Right atrium auricular region (tissue), 2 donors: ENCODE measurements around the gene TIGD1. TPM values are rescaled to one million over a fixed set of nuclear protein-coding genes. Genes with fewer than 3 reads are reported as not detected.

ENCODE experiments used
- DNase-seq: peaks from one replicate; pipeline ENCODE4 v3.0.0-alpha.2; 2019; ENCODE audit warnings: low spot score
- H3K27ac ChIP-seq, 2 donors: fragments of 200-600 bp; sonication (generic); 1 replicate in 1 of 2; 2 replicates in 1 of 2; pipeline ENCODE4 v1.5.1; 2016 to 2019
- H3K27me3 ChIP-seq, 2 donors: fragments of 200-600 bp; sonication (generic); one replicate each; pipeline versions ENCODE4 v1.5.1 to v1.6.0; 2017 to 2019
- H3K36me3 ChIP-seq: fragments of 200-600 bp; sonication (generic); one replicate; pipeline ENCODE4 v1.5.1; 2016
- H3K4me1 ChIP-seq, 2 donors: fragments of 200-600 bp; sonication (generic); one replicate each; pipeline versions ENCODE4 v1.5.1 to v1.6.0; 2017 to 2019
- H3K4me3 ChIP-seq, 2 donors: fragments of 200-600 bp; sonication (generic); 1 replicate in 1 of 2; 2 replicates in 1 of 2; pipeline ENCODE4 v1.5.1; 2017 to 2019; ENCODE audit warnings: mild to moderate bottlenecking in 1 of 2, moderate library complexity in 1 of 2
- H3K9me3 ChIP-seq, 2 donors: fragments of 200-600 bp; sonication (generic); one replicate each; pipeline ENCODE4 v1.5.1; 2019
- CTCF ChIP-seq, 2 donors: fragments of 200-600 bp; sonication (generic); IDR thresholded peaks; one replicate each; pipeline ENCODE4 v1.5.1; 2019; ENCODE audit warnings: antibody characterized with exemption in 2 of 2
- total RNA-seq, 2 donors: library from RNA; depleted of rRNA; stranded (reverse); fragments of >200 nt; gene quantifications; one replicate each; pipeline ENCODE4 v1.1.0, GENCODE V29; 2016

TIGD1 gene
- total RNA-seq, 2 donors from 2014 or later, result 1.7 to 2.0 TPM

GRCh38 chr2:232551250-232551638, 887 bp upstream of the TIGD1 start:
- no peak for TF ChIP-seq CTCF (IDR thresholded peaks at IDR 0.05)
- H3K9me3 ChIP-seq, result peaks cover 0 to 5% of the 10 kb centered on the region in 2 donors
- H3K4me3 ChIP-seq, result peak overlapping the region; percentile 71 to 76
- H3K27me3 ChIP-seq, result no peaks in the 10 kb centered on the region
- H3K27ac ChIP-seq, result peak overlapping the region; percentile 92 to 96
- peaks cover 7% of the 10 kb centered on the region for H3K36me3 ChIP-seq
- peaks cover 0 to 24% of the 10 kb centered on the region in 2 donors for H3K4me1 ChIP-seq
- no peak for DNase-seq

GRCh38 chr2:232549655-232550353, 553 bp downstream of the TIGD1 start:
- H3K9me3 ChIP-seq, result peaks cover 0 to 5% of the 10 kb centered on the region in 2 donors
- peaks cover 0 to 24% of the 10 kb centered on the region in 2 donors for H3K4me1 ChIP-seq
- no peak for DNase-seq
- H3K27ac ChIP-seq, result peak overlapping the region; percentile 92 to 96
- TF ChIP-seq CTCF (IDR thresholded peaks at IDR 0.05), result no peak
- H3K36me3 ChIP-seq, result peaks cover 7% of the 10 kb centered on the region
- H3K4me3 ChIP-seq, result peak overlapping the region; percentile 71 to 76
- H3K27me3 ChIP-seq, result no peaks in the 10 kb centered on the region

GRCh38 chr2:232547991-232548390, 2.4 kb downstream of the TIGD1 start:
- no peak overlapping the region for H3K4me3 ChIP-seq
- no peak for DNase-seq
- no peaks in the 10 kb centered on the region for H3K27me3 ChIP-seq
- H3K27ac ChIP-seq, result no peak overlapping the region
- H3K36me3 ChIP-seq, result peaks cover 7% of the 10 kb centered on the region
- H3K4me1 ChIP-seq, result peaks cover 0 to 24% of the 10 kb centered on the region in 2 donors
- H3K9me3 ChIP-seq, result peaks cover 0 to 5% of the 10 kb centered on the region in 2 donors
- no peak for TF ChIP-seq CTCF (IDR thresholded peaks at IDR 0.05)

GRCh38 chr2:232545511-232546375, 4.6 kb downstream of the TIGD1 start:
- peaks cover 0 to 9% of the 10 kb centered on the region in 2 donors for H3K4me1 ChIP-seq
- no peak for TF ChIP-seq CTCF (IDR thresholded peaks at IDR 0.05)
- H3K4me3 ChIP-seq, result no peak overlapping the region
- H3K27me3 ChIP-seq, result no peaks in the 10 kb centered on the region
- H3K9me3 ChIP-seq, result peaks cover 0 to 5% of the 10 kb centered on the region in 2 donors
- no peak for DNase-seq
- H3K36me3 ChIP-seq, result peaks cover 7% of the 10 kb centered on the region
- no peak overlapping the region for H3K27ac ChIP-seq

- no peak for TF ChIP-seq CTCF (IDR thresholded peaks at IDR 0.05)
- no peak for DNase-seq
- H3K4me3 ChIP-seq, result no peak overlapping the region
- H3K4me1 ChIP-seq, result peaks cover 0 to 7% of the 10 kb centered on the region in 2 donors
- no peaks in the 10 kb centered on the region for H3K27me3 ChIP-seq
- H3K9me3 ChIP-seq, result peaks cover 0 to 5% of the 10 kb centered on the region in 2 donors
- peaks cover 7% of the 10 kb centered on the region for H3K36me3 ChIP-seq
- H3K27ac ChIP-seq, result no peak overlapping the region
Measured at GRCh38 chr2:232544674-232545073, 5.7 kb downstream of the TIGD1 start.
